ENCODE data around the gene P2RX1.

Gene P2RX1

GRCh38 chr17:3915995-3916696 lies at the start of gene P2RX1:
Gene P2RX1, minus strand, starts transcription at chr17:3916465. Its CDS starts 240 bp downstream, at chr17:3916225.
- DNase-seq = no peak

- DNase-seq = peak; percentile 84
These were observed 49.0 kb upstream of the P2RX1 start for GRCh38 chr17:3965118-3965800.

- DNase-seq = peak; percentile 57
These were observed 48.2 kb upstream of the P2RX1 start, which contains the start of gene ATP2A3 for GRCh38 chr17:3964203-3965117. Gene ATP2A3, minus strand, starts transcription at chr17:3964437. Its CDS starts 146 bp downstream, at chr17:3964291.

GRCh38 chr17:3963237-3964201 lies 47.3 kb upstream of the P2RX1 start:
- DNase-seq = no peak

- DNase-seq = no peak
These were observed 46.6 kb upstream of the P2RX1 start for GRCh38 chr17:3962965-3963236.

- DNase-seq = no peak
These were observed 46.1 kb upstream of the P2RX1 start for GRCh38 chr17:3962217-3962964.

GRCh38 chr17:3961564-3962047 lies 45.3 kb upstream of the P2RX1 start:
- DNase-seq = peak; percentile 20

GRCh38 chr17:3960764-3961163 lies 44.5 kb upstream of the P2RX1 start:
- peak; percentile 58 for DNase-seq

- no peak for DNase-seq
These were observed 43.8 kb upstream of the P2RX1 start for GRCh38 chr17:3959921-3960601.

GRCh38 chr17:3959295-3959899 lies 43.1 kb upstream of the P2RX1 start:
- DNase-seq = peak; percentile 64

- DNase-seq = no peak
These were observed 41.7 kb upstream of the P2RX1 start for GRCh38 chr17:3957735-3958599.

GRCh38 chr17:3956983-3957382 lies 40.7 kb upstream of the P2RX1 start:
- no peak for DNase-seq

- no peak for DNase-seq
These were observed 40.2 kb upstream of the P2RX1 start for GRCh38 chr17:3956327-3956957.

GRCh38 chr17:3955673-3955988 lies 39.4 kb upstream of the P2RX1 start:
- DNase-seq = no peak

GRCh38 chr17:3954976-3955672 lies 38.9 kb upstream of the P2RX1 start:
- DNase-seq = no peak

- DNase-seq = no peak
These were observed 37.8 kb upstream of the P2RX1 start for GRCh38 chr17:3954086-3954485.

GRCh38 chr17:3953542-3953941 lies 37.3 kb upstream of the P2RX1 start:
- no peak for DNase-seq

GRCh38 chr17:3952186-3952585 lies 35.9 kb upstream of the P2RX1 start:
- DNase-seq = no peak

All from DMS79 treated with DMSO at 0.1 percent for 48 hours (cell line).